Cerebellar cortex (tissue), 1 donor: ENCODE data around the gene MPPED1.
A peak's percentile ranks its signal among the peaks of the same experiment; 100 is the strongest.

ENCODE experiments used
- DNase-seq: peaks from one replicate; pipeline ENCODE4 v3.0.0-alpha.2; 2015; ENCODE audit warnings: low spot score

The MPPED1 gene

GRCh38 chr22:43411869-43412807 is at the start of gene MPPED1:
Gene MPPED1, plus strand, starts transcription at chr22:43412014. Its CDS starts 12,972 bp downstream, at chr22:43424986.
- DNase-seq: no peak

- no peak for DNase-seq
These were observed 48.3 kb upstream of the MPPED1 start for GRCh38 chr22:43363315-43364168.

GRCh38 chr22:43364169-43364435 is 47.7 kb upstream of the MPPED1 start:
- peak; percentile 31 for DNase-seq

- no peak for DNase-seq
These were observed 45.9 kb upstream of the MPPED1 start for GRCh38 chr22:43365715-43366440.

GRCh38 chr22:43370036-43370435 is 41.8 kb upstream of the MPPED1 start:
- no peak for DNase-seq

GRCh38 chr22:43375951-43376455 is 35.8 kb upstream of the MPPED1 start:
- DNase-seq: no peak

GRCh38 chr22:43376765-43377547 is 34.9 kb upstream of the MPPED1 start:
- no peak for DNase-seq

GRCh38 chr22:43377548-43377895 is 34.3 kb upstream of the MPPED1 start:
- DNase-seq: no peak

- no peak for DNase-seq
These were observed 33.7 kb upstream of the MPPED1 start for GRCh38 chr22:43377896-43378704.

GRCh38 chr22:43381693-43382092 is 30.1 kb upstream of the MPPED1 start:
- no peak for DNase-seq

- DNase-seq: no peak
These were observed 27.0 kb upstream of the MPPED1 start for GRCh38 chr22:43384863-43385262.

GRCh38 chr22:43385770-43386641 is 25.8 kb upstream of the MPPED1 start:
- peak; percentile 78 for DNase-seq

GRCh38 chr22:43387815-43388214 is 24.0 kb upstream of the MPPED1 start:
- DNase-seq: no peak

- peak; percentile 58 for DNase-seq
These were observed 23.4 kb upstream of the MPPED1 start for GRCh38 chr22:43388420-43388851.

GRCh38 chr22:43389227-43389836 is 22.5 kb upstream of the MPPED1 start:
- DNase-seq: no peak

- no peak for DNase-seq
These were observed 21.6 kb upstream of the MPPED1 start for GRCh38 chr22:43390166-43390565.

- DNase-seq: no peak
These were observed 20.9 kb upstream of the MPPED1 start for GRCh38 chr22:43390872-43391271.

GRCh38 chr22:43391306-43391705 is 20.5 kb upstream of the MPPED1 start:
- DNase-seq: no peak

- no peak for DNase-seq
These were observed 19.3 kb upstream of the MPPED1 start for GRCh38 chr22:43392385-43392989.
